Fibroblast of lung (primary cell): Measurements from ENCODE around the gene LMF2. TPM values are rescaled to one million over a fixed set of nuclear protein-coding genes. Genes with fewer than 3 reads are reported as not detected.

Experiments used
- DNase-seq, 2 donors: peaks; one replicate each; pipeline versions ENCODE4 v3.0.0 to v3.0.0-alpha.2; 2010; ENCODE audit warnings: low read depth in 2 of 2
- H2AFZ ChIP-seq: 2 replicates; pipeline ENCODE4 v1.5.1; 2012; ENCODE audit warnings: low read length, control low read depth, inconsistent platforms
- H3K27ac ChIP-seq: 2 replicates; pipeline ENCODE4 v1.5.1; 2011; ENCODE audit warnings: low read length, control low read depth; ENCODE audit not compliant: insufficient read depth
- H3K27me3 ChIP-seq: 2 replicates; pipeline ENCODE4 v1.5.1; 2011; ENCODE audit warnings: mild to moderate bottlenecking, low read length; ENCODE audit not compliant: control insufficient read depth, insufficient read depth
- H3K36me3 ChIP-seq: 2 replicates; pipeline ENCODE4 v1.5.1; 2011; ENCODE audit warnings: low read length; ENCODE audit not compliant: control insufficient read depth, insufficient read depth
- H3K4me1 ChIP-seq: 2 replicates; pipeline ENCODE4 v1.5.1; 2011; ENCODE audit warnings: low read length; ENCODE audit not compliant: control insufficient read depth, insufficient read depth; ENCODE audit errors: extremely low read depth
- H3K4me2 ChIP-seq: 2 replicates; pipeline ENCODE4 v1.5.1; 2011; ENCODE audit warnings: low read length, control low read depth; ENCODE audit not compliant: insufficient read depth; ENCODE audit errors: extremely low read depth
- H3K4me3 ChIP-seq, 4 experiments: fragments of 200-600 bp in 1 of 4; sonication (generic) in 1 of 4; replicated peaks in 1 of 4; 2 replicates each; pipeline ENCODE4 v1.5.1; 2011 to 2016; ENCODE audit warnings: low read length in 4 of 4, low read depth in 3 of 4, mild to moderate bottlenecking in 3 of 4, control low read depth in 2 of 4, inconsistent platforms in 1 of 4, mixed read lengths in 1 of 4; ENCODE audit not compliant: insufficient read depth in 1 of 4; ENCODE audit errors: control extremely low read depth in 1 of 4
- H3K79me2 ChIP-seq: 2 replicates; pipeline ENCODE4 v1.5.1; 2012; ENCODE audit warnings: mild to moderate bottlenecking, low read length, inconsistent platforms; ENCODE audit not compliant: control insufficient read depth, insufficient read depth
- H3K9ac ChIP-seq: 2 replicates; pipeline ENCODE4 v1.5.1; 2011; ENCODE audit warnings: mild to moderate bottlenecking, low read length, control low read depth; ENCODE audit not compliant: insufficient read depth
- H3K9me3 ChIP-seq: 2 replicates; pipeline ENCODE4 v1.5.1; 2012; ENCODE audit warnings: low read depth, low read length; ENCODE audit not compliant: control insufficient read depth, insufficient read depth
- H4K20me1 ChIP-seq: 2 replicates; pipeline ENCODE4 v1.5.1; 2011; ENCODE audit warnings: low read length; ENCODE audit not compliant: control insufficient read depth, insufficient read depth; ENCODE audit errors: extremely low read depth
- CTCF ChIP-seq, 2 donors: IDR thresholded peaks in 1 of 2; conservative IDR thresholded peaks in 1 of 2; 1 replicate in 1 of 2; 2 replicates in 1 of 2; pipeline ENCODE4 v1.5.1; 2011 to 2012; ENCODE audit warnings: low read length in 2 of 2, control low read depth in 1 of 2, inconsistent platforms in 1 of 2, low read depth in 1 of 2, mild to moderate bottlenecking in 1 of 2
- EZH2 ChIP-seq: IDR thresholded peaks from 2 replicates; pipeline ENCODE4 v1.5.1; 2012; ENCODE audit warnings: low read length, control low read depth, mild to moderate bottlenecking; ENCODE audit errors: missing control alignments
- polyA plus RNA-seq, 2 donors: library from polyadenylated mRNA; depleted of rRNA in 1 of 2; stranded (reverse) in 1 of 2; unstranded in 1 of 2; fragments of >200 nt; gene quantifications; 2 replicates each; pipeline ENCODE4 v1.2.1, GENCODE V29; 2011 to 2012; ENCODE audit warnings: missing spikeins in 1 of 2
- total RNA-seq: library from RNA; depleted of rRNA; stranded (reverse); fragments of >200 nt; gene quantifications from 2 replicates; pipeline ENCODE4 v1.2.1, GENCODE V29; 2014

Gene LMF2
- total and polyA plus RNA-seq, 2 donors (not counting 1 experiment from before 2014, with no cell fraction given): 25.8 to 37.8 TPM

- no peak overlapping the region for H3K27ac ChIP-seq
- no peaks in the 10 kb centered on the region for H3K79me2 ChIP-seq
- H3K4me2 ChIP-seq: no peak overlapping the region
- peaks cover 22% of the 10 kb centered on the region for H3K36me3 ChIP-seq
- no peak overlapping the region for H3K4me3 ChIP-seq
- DNase-seq: no peak
- H2AFZ ChIP-seq: no peak overlapping the region
- TF ChIP-seq CTCF (conservative IDR thresholded peaks at IDR 0.05 in 1 of 2, IDR thresholded peaks at IDR 0.05 in 1 of 2; ENCODE audit: low read depth in 1 of 2, low read length in 2 of 2) (no peak), EZH2 (no peak)
- H3K9ac ChIP-seq: no peak overlapping the region
- no peaks in the 10 kb centered on the region for H3K27me3 ChIP-seq
- H4K20me1 ChIP-seq: no peaks in the 10 kb centered on the region
- no peaks in the 10 kb centered on the region for H3K9me3 ChIP-seq
- no peaks in the 10 kb centered on the region for H3K4me1 ChIP-seq
Observed at GRCh38 chr22:50454556-50455075, 52.9 kb downstream of the LMF2 start.

Other genes with a start within 250 kb of the LMF2 start
- gene MAPK12, start 246.0 kb downstream of the LMF2 start, total RNA-seq: 24.4 and 30.1 TPM in 2 replicates
- gene MAPK12, start 246.0 kb downstream of the LMF2 start, polyA plus RNA-seq: 16.4 and 21.5 TPM in 2 replicates
- 5.9 and 7.6 TPM in 2 replicates for gene MAPK11, start 237.3 kb downstream of the LMF2 start, total RNA-seq
- gene MAPK11, start 237.3 kb downstream of the LMF2 start, polyA plus RNA-seq: 2.6 and 4.1 TPM in 2 replicates
- gene PLXNB2, start 200.1 kb downstream of the LMF2 start, total RNA-seq: 130 and 209 TPM in 2 replicates
- 62.7 and 72.9 TPM in 2 replicates for gene PLXNB2, start 200.1 kb downstream of the LMF2 start, polyA plus RNA-seq
- 2.0 and 2.1 TPM in 2 replicates for gene DENND6B, start 180.7 kb downstream of the LMF2 start, total RNA-seq
- gene DENND6B, start 180.7 kb downstream of the LMF2 start, polyA plus RNA-seq: 1.7 and 1.9 TPM in 2 replicates
- 34.4 and 44.4 TPM in 2 replicates for gene PPP6R2, start 164.4 kb downstream of the LMF2 start, total RNA-seq
- 19.7 and 24.6 TPM in 2 replicates for gene PPP6R2, start 164.4 kb downstream of the LMF2 start, polyA plus RNA-seq
- 69.1 and 75.8 TPM in 2 replicates for gene SBF1, start 32.7 kb downstream of the LMF2 start, total RNA-seq
- 13.5 and 18.7 TPM in 2 replicates for gene SBF1, start 32.7 kb downstream of the LMF2 start, polyA plus RNA-seq
- 2.8 and 5.8 TPM in 2 replicates for gene ADM2, start 26.2 kb downstream of the LMF2 start, total RNA-seq
- gene ADM2, start 26.2 kb downstream of the LMF2 start, polyA plus RNA-seq: 0.67 and 0.73 TPM in 2 replicates
- gene MIOX, start 20.8 kb downstream of the LMF2 start, total RNA-seq: under 0.01 and 0.17 TPM in 2 replicates
- 0.06 TPM in 1 of 2 replicates, not detected in the other for gene MIOX, start 20.8 kb downstream of the LMF2 start, polyA plus RNA-seq
- 18.3 and 20.0 TPM in 2 replicates for gene NCAPH2, start 522 bp upstream of the LMF2 start, total RNA-seq
- 12.0 and 23.1 TPM in 2 replicates for gene NCAPH2, start 522 bp upstream of the LMF2 start, polyA plus RNA-seq
- gene SCO2, start 17.9 kb upstream of the LMF2 start, total RNA-seq: 3.1 and 3.6 TPM in 2 replicates
- gene SCO2, start 17.9 kb upstream of the LMF2 start, polyA plus RNA-seq: 0.42 and 0.66 TPM in 2 replicates
- gene TYMP, start 22.3 kb upstream of the LMF2 start, total RNA-seq: 40.1 and 40.8 TPM in 2 replicates
- 2.3 and 3.7 TPM in 2 replicates for gene TYMP, start 22.3 kb upstream of the LMF2 start, polyA plus RNA-seq
- 0.17 and 0.51 TPM in 2 replicates for gene KLHDC7B, start 38.2 kb upstream of the LMF2 start, total RNA-seq
- 0.02 TPM in 1 of 2 replicates, not detected in the other for gene KLHDC7B, start 38.2 kb upstream of the LMF2 start, polyA plus RNA-seq
- 0.33 TPM in 1 of 2 replicates, not detected in the other for gene SYCE3, start 55.2 kb upstream of the LMF2 start, total RNA-seq
- gene SYCE3, start 55.2 kb upstream of the LMF2 start, polyA plus RNA-seq: 0.30 TPM in 1 of 2 replicates, not detected in the other
- gene CPT1B, start 70.7 kb upstream of the LMF2 start, total RNA-seq: 2.6 and 4.8 TPM in 2 replicates
- 0.70 and 0.82 TPM in 2 replicates for gene CPT1B, start 70.7 kb upstream of the LMF2 start, polyA plus RNA-seq
- 15.2 and 22.8 TPM in 2 replicates for gene CHKB, start 75.1 kb upstream of the LMF2 start, total RNA-seq
- gene CHKB, start 75.1 kb upstream of the LMF2 start, polyA plus RNA-seq: 18.2 and 21.9 TPM in 2 replicates
- 0.17 and 0.26 TPM in 2 replicates for gene MAPK8IP2, start 93.1 kb upstream of the LMF2 start, total RNA-seq
- 0.10 and 0.11 TPM in 2 replicates for gene MAPK8IP2, start 93.1 kb upstream of the LMF2 start, polyA plus RNA-seq
- 16.7 and 19.5 TPM in 2 replicates for gene ARSA, start 120.5 kb upstream of the LMF2 start, total RNA-seq
- 6.4 and 10.5 TPM in 2 replicates for gene ARSA, start 120.5 kb upstream of the LMF2 start, polyA plus RNA-seq
- gene SHANK3, start 165.1 kb upstream of the LMF2 start, total RNA-seq: 0.26 and 0.33 TPM in 2 replicates
- gene SHANK3, start 165.1 kb upstream of the LMF2 start, polyA plus RNA-seq: 0.12 and 0.17 TPM in 2 replicates
- gene ACR, start 230.5 kb upstream of the LMF2 start, total RNA-seq: not detected in 2 replicates
- gene ACR, start 230.5 kb upstream of the LMF2 start, polyA plus RNA-seq: not detected in 2 replicates